SHP77 (cell line): Measurements from ENCODE around the gene AKNAD1.
"Not testable (repeated sequence)": the region's sequence is repeated elsewhere in the genome, so short reads cannot be mapped to it uniquely, and the experiment has no call there.

Experiments used
- DNase-seq, 2 experiments: peaks; one replicate each; lab custom pipeline; 2025; lab: John Stamatoyannopoulos, UW

AKNAD1 gene, protein sequence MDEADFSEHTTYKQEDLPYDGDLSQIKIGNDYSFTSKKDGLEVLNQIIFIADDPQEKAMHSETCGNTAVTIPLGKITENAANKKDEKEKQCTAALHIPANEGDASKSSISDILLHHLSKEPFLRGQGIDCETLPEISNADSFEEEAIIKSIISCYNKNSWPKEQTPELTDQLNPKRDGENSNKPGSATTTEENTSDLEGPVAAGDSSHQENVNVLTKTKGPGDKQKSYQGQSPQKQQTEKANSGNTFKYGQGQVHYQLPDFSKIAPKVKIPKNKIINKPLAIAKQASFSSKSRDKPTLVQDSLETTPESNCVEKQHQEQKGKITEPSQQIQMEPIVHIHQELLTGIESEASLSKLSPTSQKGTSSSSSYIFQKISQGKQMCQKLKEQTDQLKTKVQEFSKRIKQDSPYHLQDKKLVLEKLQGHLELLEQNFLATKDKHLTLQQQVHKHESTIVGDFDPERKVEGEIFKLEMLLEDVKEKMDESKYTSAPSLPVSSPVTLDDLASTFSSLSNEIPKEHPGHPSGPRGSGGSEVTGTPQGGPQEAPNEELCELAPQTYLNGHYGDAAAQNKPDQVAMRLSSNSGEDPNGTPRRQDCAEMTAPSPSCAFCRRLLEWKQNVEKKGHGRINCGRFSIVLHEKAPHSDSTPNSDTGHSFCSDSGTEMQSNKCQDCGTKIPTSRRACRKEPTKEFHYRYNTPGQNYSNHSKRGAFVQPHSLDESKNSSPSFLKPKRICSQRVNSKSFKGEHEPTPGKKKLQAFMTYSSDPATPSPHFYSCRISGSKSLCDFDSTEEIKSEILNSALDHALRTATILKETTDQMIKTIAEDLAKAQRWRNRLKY

DNA sequence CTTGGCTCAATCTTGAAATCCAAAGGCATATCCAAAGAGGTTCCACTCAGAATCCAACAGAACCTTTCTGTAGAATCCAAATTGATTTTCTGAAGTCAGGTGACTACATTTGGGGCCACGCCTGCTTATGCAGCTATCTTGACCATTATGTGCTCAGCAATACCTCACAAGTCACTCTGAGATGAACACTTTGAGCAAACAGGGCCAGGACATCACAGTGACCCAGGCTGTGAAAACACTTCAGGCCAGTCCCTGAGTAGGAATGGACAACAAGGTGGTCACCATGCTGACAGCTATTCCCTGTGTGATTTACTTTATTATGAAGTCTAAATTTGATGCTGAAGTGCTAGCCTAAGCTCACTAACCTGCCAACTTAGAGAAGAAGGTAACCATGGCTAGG lies at the start of gene AKNAD1:
Gene AKNAD1, minus strand, starts transcription at position 101 of the 400 bp plus-strand sequence. CDS start 4,430 bp downstream, outside the sequence.
- no peak for DNase-seq

DNA sequence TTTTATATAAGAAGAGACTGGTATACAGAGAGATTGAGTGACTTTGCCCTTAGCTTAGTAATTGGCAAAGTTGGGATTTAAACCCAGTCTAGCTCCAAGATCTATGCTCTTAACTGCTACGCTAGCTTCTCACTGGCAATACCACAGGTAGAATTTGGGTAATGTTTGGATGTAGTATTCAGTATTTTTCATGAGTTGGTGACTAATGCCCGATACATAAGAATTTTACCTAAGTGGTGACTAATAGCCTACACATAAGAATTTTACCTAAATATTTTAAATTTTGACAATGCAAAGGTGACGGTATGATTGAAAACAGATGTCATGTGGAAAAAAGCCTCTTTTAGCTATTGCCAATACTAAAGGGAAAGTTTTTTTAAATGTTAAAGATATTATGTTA lies 44.2 kb upstream of the AKNAD1 start:
- DNase-seq: no peak

DNA sequence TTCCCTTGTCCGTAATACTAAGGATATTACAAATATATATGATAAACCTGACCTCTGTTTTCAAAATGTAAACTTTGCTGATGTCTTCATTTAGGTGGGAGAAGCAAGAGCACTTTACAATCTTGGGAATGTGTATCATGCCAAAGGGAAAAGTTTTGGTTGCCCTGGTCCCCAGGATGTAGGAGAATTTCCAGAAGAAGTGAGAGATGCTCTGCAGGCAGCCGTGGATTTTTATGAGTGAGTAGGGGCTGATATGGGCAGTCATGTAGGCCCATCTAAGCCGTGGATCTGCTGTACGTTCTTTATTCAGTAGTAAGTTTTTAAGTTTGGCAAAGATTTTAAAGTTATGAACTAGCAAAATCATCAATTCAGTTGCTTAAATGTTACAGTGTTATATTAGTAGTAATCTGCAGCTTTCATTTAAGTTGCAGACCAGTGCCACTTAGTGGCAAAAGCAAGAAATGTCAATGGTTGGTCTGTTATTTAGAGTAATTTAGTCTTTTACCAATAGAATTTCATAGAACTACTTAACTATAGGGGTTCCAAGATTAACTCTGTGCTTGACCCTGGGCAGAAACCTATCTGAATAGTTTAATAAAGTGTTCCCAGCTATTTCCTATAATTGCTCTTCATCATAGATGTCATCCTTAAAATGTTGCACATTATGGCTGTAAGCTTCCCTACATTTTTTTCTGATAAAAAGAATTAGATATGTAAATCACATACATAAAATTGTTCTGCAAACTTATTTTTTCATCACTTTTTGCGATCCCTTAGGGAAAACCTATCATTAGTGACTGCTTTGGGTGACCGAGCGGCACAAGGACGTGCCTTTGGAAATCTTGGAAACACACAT lies 41.2 kb upstream of the AKNAD1 start:
- DNase-seq: peak; percentile 6 to 39

DNA sequence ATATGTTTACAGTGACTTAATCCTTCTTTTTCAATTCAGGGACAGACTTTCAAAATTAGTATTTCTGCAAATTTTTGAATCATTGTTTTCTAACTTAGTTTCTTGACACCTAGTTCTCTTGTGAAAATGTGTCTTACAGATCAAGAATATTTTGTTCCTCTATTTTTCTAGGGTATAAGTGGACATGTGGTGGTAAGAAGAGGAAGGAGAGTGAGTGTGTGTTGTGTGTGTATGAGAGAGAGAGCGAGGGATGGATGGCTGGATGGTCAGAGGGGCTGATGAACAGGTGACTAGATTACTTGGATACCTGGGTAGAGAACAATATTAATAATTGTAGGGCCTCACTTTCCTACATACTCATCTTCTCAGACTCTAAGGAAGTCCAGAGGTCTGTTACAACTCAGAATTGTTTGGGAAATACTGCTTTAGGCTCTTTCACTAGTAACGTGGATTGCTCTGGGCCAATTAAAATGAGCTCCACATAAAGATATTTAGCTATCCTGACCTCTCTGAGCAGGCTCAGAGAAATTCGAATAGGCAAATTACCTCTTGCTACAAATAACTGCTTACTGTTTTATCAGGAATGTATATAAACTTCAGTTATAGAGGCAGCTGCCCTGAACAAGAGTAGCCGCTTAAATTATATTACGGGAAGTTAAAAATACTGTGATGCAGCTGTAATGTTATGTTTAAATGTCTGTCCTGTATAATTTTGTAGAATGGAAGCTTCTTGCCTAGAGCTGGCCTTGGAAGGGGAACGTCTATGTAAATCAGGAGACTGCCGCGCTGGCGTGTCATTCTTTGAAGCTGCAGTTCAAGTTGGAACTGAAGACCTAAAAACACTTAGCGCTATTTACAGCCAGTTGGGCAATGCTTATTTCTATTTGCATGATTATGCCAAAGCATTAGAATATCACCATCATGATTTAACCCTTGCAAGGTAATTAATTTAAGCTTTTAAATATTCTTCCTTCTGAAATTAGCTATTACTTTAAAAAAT lies 39.6 kb upstream of the AKNAD1 start:
- no peak for DNase-seq

DNA sequence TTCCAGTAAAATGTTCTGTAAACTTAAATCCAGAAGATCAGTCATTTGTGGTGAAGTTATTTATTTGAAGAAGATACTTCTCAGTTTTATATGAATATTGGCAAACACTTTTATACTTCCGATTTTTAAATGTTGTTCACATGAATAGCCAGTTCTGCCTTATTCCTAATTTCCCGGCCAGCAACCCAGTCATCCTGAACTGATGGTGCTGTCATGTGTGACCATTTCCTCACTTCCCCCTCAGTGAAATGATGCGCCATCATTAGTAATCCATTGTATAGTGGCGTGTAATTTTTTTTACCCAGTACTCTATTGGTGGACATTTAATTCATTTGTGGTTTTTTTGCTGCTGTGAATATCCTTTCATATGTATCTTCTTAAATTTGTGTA lies 36.2 kb upstream of the AKNAD1 start:
- no peak for DNase-seq

DNA sequence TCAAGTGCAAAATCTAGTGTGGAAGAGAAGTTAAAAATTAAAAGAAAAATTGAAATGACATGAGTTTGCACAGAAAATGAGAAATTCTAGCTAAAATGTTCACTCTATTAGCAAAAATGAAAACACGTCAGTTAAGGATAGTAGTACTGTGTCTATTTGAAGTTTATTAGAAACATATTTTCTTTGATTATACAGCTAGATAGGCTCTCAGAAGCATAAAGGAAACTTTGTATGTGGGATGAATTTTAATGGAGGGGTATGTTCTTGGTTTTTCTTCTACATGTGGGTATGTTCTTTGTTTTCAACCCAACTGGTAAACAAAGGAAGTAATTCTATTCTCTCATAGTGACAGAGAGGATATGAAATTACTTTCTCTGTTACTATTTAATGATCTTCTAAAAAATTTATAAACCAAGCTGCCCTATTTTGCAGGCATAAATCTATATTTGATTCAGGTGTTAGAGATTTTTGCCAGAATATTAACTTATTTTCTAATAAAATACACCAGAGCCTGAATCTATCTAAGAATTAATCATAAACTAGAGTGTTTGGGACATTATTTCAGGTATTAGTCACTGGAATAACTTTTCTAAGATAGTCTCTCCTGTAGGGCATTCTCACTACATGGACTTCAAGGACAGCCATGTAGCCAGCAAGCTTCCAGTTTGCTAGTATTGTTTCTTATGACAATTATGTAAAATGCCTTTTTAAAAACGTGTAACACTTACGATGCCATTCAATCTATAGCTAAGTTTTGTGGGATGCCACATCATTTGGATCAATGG lies 35.7 kb upstream of the AKNAD1 start:
- DNase-seq: no peak

DNA sequence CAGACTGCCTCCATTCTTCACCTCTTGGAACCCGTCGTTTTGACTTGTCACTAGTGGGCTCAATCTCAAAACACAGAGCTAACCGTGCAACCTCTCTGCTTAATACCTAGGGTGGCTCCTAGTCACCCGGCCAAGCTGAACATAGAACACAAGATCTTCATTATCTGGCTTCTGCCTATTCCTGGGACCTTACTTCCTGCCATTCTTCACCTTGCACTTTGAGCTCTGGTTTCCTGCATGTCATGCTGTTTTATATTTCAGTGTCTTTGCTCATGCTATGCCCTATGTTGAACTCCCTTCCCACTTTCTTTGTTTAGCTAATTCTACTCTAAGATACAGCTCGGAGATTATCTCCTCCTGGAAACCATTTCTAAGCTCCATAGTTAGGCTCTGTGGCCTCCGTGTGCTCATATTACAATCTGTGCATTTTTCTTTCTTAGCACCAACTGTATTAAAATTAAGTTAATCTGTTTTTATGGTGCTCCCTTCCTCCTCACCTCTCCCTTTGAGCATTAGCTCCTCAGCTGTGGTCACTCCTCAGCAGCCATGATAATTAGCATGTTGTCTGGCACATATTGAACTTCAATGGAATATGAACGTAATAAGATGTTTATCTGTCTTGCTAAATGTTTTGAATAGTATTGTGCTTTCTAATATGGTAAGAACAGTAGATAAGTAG lies 33.0 kb upstream of the AKNAD1 start:
- DNase-seq: no peak

DNA sequence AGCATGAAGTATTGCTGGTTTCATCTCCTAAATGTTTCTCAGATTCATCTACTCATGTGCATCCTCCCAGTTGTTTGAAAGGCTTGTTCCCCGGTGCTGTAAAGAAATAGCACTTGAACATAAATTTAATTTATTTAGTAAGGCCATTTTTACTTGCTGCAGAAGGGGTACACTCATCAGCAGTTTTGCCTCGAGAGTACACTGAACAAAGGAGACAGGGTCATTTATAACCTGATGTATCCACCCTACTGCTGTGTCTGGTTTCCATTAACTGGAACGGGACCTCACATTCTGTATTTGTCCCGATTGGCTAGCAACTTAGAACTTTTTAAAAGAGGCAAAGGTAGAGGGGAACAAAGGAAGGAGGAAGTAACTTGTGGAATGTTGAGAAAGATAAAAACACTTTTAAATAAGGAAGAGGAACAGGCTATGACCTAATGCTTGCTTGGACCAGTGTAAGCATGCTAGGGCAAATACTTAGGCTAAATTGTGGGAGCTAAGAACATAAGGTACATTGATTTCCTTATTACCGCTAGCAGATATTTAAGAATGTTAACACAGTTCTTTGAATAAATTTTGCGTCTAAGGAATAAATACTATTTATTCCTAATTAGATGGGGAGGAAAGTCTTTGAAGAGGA lies 32.2 kb upstream of the AKNAD1 start:
- not testable (repeated sequence) for DNase-seq

DNA sequence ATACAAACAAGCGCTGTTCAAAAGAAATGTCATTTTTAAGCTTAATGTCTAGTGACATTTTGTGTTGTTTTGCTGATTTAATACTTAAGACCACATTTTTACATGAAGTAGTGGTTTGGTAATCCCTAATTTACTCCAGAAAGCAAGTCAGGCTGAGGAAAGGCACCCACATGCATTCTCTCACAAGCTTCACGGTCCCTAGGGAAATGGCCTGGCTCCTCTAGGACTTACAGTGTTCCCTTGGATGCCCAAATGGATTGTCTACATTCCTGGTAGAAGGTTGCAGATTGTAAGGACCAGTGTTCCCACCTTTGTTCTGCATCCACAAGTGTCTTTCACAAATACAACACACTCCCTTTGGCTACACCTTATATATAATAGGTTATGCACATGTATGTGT lies 29.4 kb upstream of the AKNAD1 start:
- no peak for DNase-seq

DNA sequence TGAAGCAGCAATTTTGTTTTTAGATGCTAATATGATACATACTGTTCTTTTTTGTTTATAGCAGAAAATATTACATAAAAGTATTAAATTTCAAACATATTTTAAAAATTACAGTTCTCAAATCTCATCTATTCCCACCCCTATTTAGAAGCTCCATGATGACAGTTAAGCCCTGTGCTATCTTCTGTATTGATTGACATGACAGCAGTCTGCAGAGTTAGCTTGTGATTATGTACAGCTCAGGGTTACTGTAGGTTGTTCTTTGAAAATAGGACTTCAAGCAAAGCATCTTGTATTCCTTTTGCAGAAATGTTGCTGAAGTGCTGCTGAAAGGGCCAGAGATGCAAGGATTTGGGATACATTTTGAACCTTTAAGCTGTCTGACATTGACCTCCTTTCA lies 28.1 kb upstream of the AKNAD1 start:
- no peak for DNase-seq

DNA sequence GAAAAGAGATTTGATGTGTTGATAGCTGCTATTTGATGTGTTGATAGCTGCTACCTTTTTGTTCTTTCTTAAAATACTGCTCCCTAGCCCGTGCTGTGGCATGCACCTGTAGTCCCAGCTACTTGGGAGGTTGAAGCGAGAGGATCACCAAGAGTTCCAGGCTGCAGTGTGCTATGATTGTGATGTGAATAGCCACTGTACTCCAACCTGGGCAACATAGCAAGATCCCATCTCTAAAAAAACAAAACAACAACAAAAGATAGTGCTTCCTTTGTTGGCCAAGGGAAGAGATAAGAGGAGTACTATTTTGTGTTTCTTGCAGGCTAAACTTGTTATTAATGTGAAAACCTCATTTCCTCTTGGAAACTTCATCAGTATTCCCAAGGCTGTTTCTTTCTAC lies 25.9 kb upstream of the AKNAD1 start:
- DNase-seq: no peak

DNA sequence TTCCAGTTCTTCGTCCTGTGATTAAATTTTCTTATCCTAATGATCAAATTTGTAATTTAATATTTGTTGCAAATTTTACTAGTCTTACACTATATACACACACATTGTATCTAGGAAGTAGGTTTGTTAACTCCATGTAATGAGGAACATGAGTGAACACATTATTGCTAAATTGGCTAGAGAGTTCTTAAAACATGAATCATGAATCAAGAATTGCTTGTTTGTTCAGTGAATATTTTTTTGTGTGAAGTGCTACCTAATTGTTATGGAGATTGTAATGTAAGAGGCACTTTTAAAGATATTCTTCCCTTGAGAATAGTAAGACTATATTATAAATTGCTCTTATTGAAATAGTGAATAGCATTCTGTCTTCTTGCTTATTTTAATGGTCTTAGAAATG lies 24.5 kb upstream of the AKNAD1 start:
- no peak for DNase-seq

DNA sequence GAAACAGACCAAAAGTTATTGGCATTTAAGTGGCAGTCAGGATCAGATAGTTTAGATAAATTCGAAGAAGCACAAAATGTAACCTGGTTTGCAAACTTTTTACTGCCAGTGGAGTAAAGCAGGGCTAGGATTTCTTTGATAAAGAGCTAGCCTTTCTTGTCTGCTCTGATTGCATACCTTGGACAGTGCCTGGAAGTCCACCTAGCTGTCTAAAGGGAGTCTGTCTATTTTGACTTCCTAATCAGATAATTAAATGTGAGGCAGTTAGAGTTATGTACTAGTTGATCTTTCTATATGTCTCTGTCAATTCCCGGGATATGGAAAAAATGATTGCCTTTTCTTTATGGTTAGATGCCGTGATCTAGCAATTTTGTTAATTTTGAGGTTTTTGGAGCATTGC lies 24.0 kb upstream of the AKNAD1 start:
- no peak for DNase-seq

DNA sequence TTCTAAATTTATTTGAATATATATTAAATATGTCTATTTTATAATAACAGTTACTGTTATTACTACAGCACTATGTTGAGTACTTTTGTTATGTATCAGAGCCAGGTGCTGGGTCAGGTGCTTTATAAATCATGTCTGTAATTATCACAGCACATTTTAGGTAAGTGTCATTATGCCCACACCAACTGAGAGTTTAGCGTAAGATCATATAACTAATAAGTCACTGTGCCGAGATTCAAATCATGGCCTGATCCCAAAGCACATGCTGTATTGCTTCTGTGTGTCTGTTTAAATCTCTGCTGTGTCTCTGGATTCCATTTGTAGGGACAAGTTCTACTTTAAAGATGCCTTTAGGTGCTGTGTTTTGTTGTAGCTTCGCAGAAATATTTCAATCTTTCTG lies 21.8 kb upstream of the AKNAD1 start:
- no peak for DNase-seq

DNA sequence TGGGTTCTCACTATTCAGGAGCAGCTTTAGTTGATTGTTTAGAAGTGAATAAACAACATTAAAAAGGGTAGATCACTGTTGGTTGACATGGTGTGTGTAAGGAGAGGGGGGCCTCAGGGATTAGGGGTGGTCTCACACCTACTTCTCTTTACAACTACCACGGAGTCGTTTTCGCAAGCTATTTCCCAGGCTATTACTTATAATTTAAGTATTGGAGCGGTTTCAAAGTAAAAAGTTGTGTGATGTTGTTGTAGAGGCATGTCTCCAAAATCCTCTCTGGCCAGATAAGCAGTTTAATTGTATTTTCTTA lies 21.2 kb upstream of the AKNAD1 start:
- DNase-seq: no peak

DNA sequence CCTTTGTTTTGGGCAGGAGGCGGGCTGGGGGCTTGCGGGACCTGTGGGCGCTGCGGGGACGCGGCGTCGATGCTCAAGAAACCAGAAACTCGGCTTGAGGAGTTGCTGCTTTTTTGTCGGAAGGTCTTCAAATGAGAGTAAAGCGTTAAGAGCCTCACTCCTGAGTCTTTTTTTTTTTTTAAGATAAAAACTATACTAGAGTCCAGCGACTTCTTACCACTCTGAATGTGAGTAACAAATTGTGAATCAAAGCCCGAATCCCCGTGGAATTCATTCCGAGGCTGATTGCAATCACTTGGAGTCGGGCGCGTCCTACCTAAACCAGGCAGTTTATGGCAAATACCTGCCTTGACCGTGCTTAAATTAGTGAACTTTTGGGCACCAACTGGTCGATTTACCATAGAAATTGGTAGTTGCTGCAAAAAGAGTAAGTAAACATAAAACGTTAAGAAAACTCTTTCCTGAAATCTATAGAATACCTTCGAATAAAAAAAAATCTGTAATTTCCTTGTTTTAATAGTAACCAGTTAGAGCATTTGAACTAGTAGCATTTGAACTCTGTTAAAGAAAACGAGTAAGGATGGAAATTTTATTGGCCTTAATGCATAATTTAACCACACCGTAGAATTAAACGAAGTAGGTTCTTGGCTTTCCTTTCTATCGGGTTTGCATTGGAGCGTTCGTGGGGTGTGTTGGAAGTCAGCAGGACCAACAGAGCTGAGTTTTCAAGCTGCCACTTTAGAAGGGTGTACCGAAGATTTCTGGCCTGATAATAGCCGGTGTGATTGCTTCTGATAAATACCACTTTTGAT lies 20.7 kb upstream of the AKNAD1 start:
- DNase-seq: peak in 1 of 2 experiments; percentile 30

DNA sequence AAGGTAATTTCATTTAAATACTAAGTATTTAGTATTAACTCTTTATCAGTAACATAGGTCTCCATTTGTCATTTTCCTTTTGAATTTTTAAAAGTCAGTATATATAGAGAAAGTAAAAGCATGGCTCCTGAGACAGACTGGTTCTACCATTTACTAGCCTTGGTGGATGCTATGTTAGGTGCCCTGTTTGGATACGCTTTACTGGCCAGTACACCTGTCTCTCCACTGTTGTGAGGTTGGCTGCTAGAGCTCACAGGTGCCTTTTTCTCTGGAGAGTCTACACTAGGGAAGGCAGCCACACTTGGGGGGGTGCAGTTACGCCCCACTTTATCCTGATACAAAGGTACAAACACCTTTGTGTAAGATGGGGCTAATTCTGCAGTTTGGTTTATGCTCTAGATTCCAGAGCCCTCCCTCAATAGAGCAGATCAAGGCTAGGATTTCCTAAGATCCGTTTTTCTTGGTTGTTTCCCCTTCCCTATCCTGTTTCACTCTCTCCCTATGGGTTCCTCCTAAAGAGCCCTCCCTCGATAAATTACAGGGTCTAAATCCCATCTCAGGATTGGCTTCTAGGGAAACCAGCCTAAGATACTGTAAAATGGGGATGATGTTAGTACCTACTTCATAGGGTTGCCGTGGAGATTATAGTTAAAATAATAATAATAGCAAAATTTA lies 14.3 kb upstream of the AKNAD1 start:
- DNase-seq: no peak
